Measurements from ENCODE around the gene C10orf67. TPM values are rescaled to one million over a fixed set of nuclear protein-coding genes. Genes with fewer than 3 reads are reported as not detected.

C10orf67 gene
- total and polyA plus RNA-seq, 7 donors, result 0.04 TPM; not detected in 6

GRCh38 chr10:23362879-23363792 lies 18.5 kb upstream of the C10orf67 start:
- WGBS, 2 donors, result 69 to 78% methylated on average over 9 of the region's 9 CpGs
- intact Hi-C loops (cut with DNase I), result no loop called here
- H3K27me3 ChIP-seq, result no peaks in the 10 kb centered on the region
- H3K4me1 ChIP-seq, result no peaks in the 10 kb centered on the region
- H3K27ac ChIP-seq, result no peak overlapping the region
- no peaks in the 10 kb centered on the region for H3K9me3 ChIP-seq
- TF ChIP-seq CTCF (IDR thresholded peaks at IDR 0.05), result no peak
- no peak for TF ChIP-seq EP300 (IDR thresholded peaks at IDR 0.05)
- TF ChIP-seq POLR2AphosphoS5 (IDR thresholded peaks at IDR 0.05), result no peak
- TF ChIP-seq POLR2A (IDR thresholded peaks at IDR 0.05), result no peak
- no peaks in the 10 kb centered on the region for H3K36me3 ChIP-seq
- no peak for DNase-seq
- H3K4me3 ChIP-seq, result no peak overlapping the region

- TF ChIP-seq POLR2AphosphoS5 (IDR thresholded peaks at IDR 0.05), result no peak
- TF ChIP-seq CTCF (IDR thresholded peaks at IDR 0.05), result no peak
- TF ChIP-seq POLR2A (IDR thresholded peaks at IDR 0.05), result no peak
- TF ChIP-seq EP300 (IDR thresholded peaks at IDR 0.05), result no peak
- no peaks in the 10 kb centered on the region for H3K27me3 ChIP-seq
- H3K4me1 ChIP-seq, result no peaks in the 10 kb centered on the region
- WGBS, 2 donors, result 93 to 99% methylated on average over 1 of the region's 1 CpG
- H3K36me3 ChIP-seq, result no peaks in the 10 kb centered on the region
- DNase-seq, result no peak
- intact Hi-C loops (cut with DNase I), result no loop called here
- H3K9me3 ChIP-seq, result no peaks in the 10 kb centered on the region
- H3K27ac ChIP-seq, result no peak overlapping the region
- no peak overlapping the region for H3K4me3 ChIP-seq
These were observed 17.7 kb upstream of the C10orf67 start for GRCh38 chr10:23362069-23362830.

- 87 to 93% methylated on average over 2 of the region's 2 CpGs for WGBS, 2 donors
- no peaks in the 10 kb centered on the region for H3K4me1 ChIP-seq
- H3K36me3 ChIP-seq, result no peaks in the 10 kb centered on the region
- no peak overlapping the region for H3K27ac ChIP-seq
- intact Hi-C loops (cut with DNase I), result no loop called here
- no peak overlapping the region for H3K4me3 ChIP-seq
- no peaks in the 10 kb centered on the region for H3K27me3 ChIP-seq
- DNase-seq, result no peak
- no peak for TF ChIP-seq POLR2A (IDR thresholded peaks at IDR 0.05)
- no peak for TF ChIP-seq CTCF (IDR thresholded peaks at IDR 0.05)
- no peak for TF ChIP-seq EP300 (IDR thresholded peaks at IDR 0.05)
- TF ChIP-seq POLR2AphosphoS5 (IDR thresholded peaks at IDR 0.05), result no peak
- H3K9me3 ChIP-seq, result no peaks in the 10 kb centered on the region
These were observed 17.1 kb upstream of the C10orf67 start for GRCh38 chr10:23361665-23362064.

DNA sequence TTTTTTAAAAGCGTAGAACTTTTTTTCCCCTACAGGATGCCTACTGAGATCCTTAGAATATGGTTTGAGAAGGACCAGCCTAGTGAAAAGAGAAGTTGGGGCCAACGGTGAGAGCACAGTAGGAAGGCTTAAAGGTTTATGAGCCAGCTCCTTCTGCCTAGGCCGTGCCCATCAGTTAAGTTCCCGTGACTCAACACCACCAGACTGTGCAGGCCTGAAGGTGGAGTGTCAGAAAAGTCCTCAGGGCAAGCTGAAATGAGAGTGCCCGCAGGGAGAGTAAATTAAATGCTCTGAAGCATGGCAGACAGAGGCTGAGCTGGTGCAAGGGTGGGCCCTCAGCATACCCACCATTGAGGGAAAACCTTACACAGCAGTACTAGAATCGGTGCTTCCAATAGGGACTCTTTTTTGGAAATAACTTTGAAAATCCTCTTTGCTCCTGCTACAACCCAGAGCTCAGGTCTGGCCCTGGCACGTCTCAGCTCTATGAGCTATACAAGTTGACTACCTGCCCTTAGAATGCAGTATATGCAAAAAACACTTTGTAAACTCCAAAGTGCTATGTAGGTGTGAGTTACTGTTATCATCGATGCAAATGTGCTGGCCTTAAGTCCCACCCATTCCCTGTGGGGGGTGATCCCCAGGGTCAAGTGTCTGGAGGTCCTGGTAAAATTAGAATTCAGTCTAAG lies 15.2 kb upstream of the C10orf67 start:
- intact Hi-C loops (cut with DNase I), result no loop called here
- H3K4me1 ChIP-seq, result no peaks in the 10 kb centered on the region
- H3K27me3 ChIP-seq, result no peaks in the 10 kb centered on the region
- no peaks in the 10 kb centered on the region for H3K9me3 ChIP-seq
- no peak for DNase-seq
- no peak overlapping the region for H3K4me3 ChIP-seq
- no peaks in the 10 kb centered on the region for H3K36me3 ChIP-seq
- TF ChIP-seq POLR2AphosphoS5 (IDR thresholded peaks at IDR 0.05) (no peak), POLR2A (IDR thresholded peaks at IDR 0.05) (no peak), CTCF (IDR thresholded peaks at IDR 0.05) (no peak), EP300 (IDR thresholded peaks at IDR 0.05) (no peak)
- H3K27ac ChIP-seq, result no peak overlapping the region
- 85 to 91% methylated on average over 8 of the region's 8 CpGs for WGBS, 2 donors

Data from sigmoid colon (tissue), 7 donors.